ENCODE data around the gene ZSCAN16. TPM values are rescaled to one million over a fixed set of nuclear protein-coding genes. Genes with fewer than 3 reads are reported as not detected.

The ZSCAN16 gene
- total and polyA plus RNA-seq, 9 of the 15 experiments (the other 6 are each of a cell fraction or from before 2014, with no cell fraction given), result 0.08 TPM; not detected in 8

GRCh38 chr6:28139860-28140543 is 15.6 kb downstream of the ZSCAN16 start (continued):
- peak in 1 of 2 experiments; percentile 19; a peak in 1 of 4 replicates for TF ChIP-seq MLLT1 (IDR thresholded peaks at IDR 0.05)
- TF ChIP-seq ZNF589 (CRISPR knock-in tag; IDR thresholded peaks at IDR 0.05; ENCODE audit: low read depth), result no peak
- TF ChIP-seq FOXJ3 (CRISPR knock-in tag; IDR thresholded peaks at IDR 0.05), result no peak
- no peak for TF ChIP-seq EGR1 (conservative IDR thresholded peaks at IDR 0.05)
- TF ChIP-seq AFF1 (IDR thresholded peaks at IDR 0.05; ENCODE audit: low read depth in 1 of 2, partially characterized antibody in 2 of 2), result peak in 1 of 2 experiments; percentile 42
